Naive thymus-derived CD8-positive, alpha-beta T cell (primary cell): ENCODE measurements around the gene RBM4B. TPM values are rescaled to one million over a fixed set of nuclear protein-coding genes. Genes with fewer than 3 reads are reported as not detected.

Source experiments
- polyA plus RNA-seq, 3 donors: library from polyadenylated mRNA; unstranded; fragments of 300-500 nt; fragmentation: Illumina TruSeq; gene quantifications; one replicate each; pipeline ENCODE4 v1.2.3, GENCODE V29; 2021
- total RNA-seq, 8 experiments: library from RNA in 2 of 8; stranded (reverse) in 2 of 8; gene quantifications; one replicate each; pipeline ENCODE4 v1.2.3 and lab custom pipeline; 2021 to 2026

Gene RBM4B
- total and polyA plus RNA-seq, 5 experiments from 2014 or later = 7.7 to 26.0 (median 12.3) TPM

Other genes with a start within 250 kb of the RBM4B start
- 10 to 100 TPM; 24.8 to 24.9 TPM for gene MRPL11, start 239.0 kb downstream of the RBM4B start, total RNA-seq
- gene MRPL11, start 239.0 kb downstream of the RBM4B start, polyA plus RNA-seq = 10 to 100 TPM; 86.9 to 98.2 (median 87.9) TPM
- 10 to 100 TPM; 15.0 to 16.3 TPM for gene PELI3, start 211.0 kb downstream of the RBM4B start, total RNA-seq
- gene PELI3, start 211.0 kb downstream of the RBM4B start, polyA plus RNA-seq = 1 to 10 TPM; 2.7 to 4.1 (median 3.4) TPM
- gene DPP3, start 197.5 kb downstream of the RBM4B start, total RNA-seq = 10 to 100 TPM; 20.0 to 23.7 TPM
- gene DPP3, start 197.5 kb downstream of the RBM4B start, polyA plus RNA-seq = 10 to 100 TPM; 20.0 to 25.4 (median 20.5) TPM
- 10 to 100 TPM; 31.7 to 32.8 TPM for gene BBS1, start 167.3 kb downstream of the RBM4B start, total RNA-seq
- 10 to 100 TPM in 2 of 3 donors, 1 to 10 TPM in 1; 9.4 to 11.9 (median 11.2) TPM for gene BBS1, start 167.3 kb downstream of the RBM4B start, polyA plus RNA-seq
- gene ZDHHC24, start 131.8 kb downstream of the RBM4B start, total RNA-seq = 10 to 100 TPM; 26.3 to 29.3 TPM
- 10 to 100 TPM in 2 of 3 donors, 1 to 10 TPM in 1; 9.6 to 14.1 (median 10.5) TPM for gene ZDHHC24, start 131.8 kb downstream of the RBM4B start, polyA plus RNA-seq
- under 1 TPM in 1 of 2 experiments, not detected in 1; 0.27 TPM for gene ACTN3, start 131.0 kb downstream of the RBM4B start, total RNA-seq
- under 1 TPM in 1 of 3 donors, not detected in 2; 0.08 TPM for gene ACTN3, start 131.0 kb downstream of the RBM4B start, polyA plus RNA-seq
- gene CTSF, start 109.3 kb downstream of the RBM4B start, total RNA-seq = 10 to 100 TPM; 53.9 to 58.4 TPM
- 10 to 100 TPM; 25.1 to 40.9 (median 25.4) TPM for gene CTSF, start 109.3 kb downstream of the RBM4B start, polyA plus RNA-seq
- gene CCDC87, start 84.8 kb downstream of the RBM4B start, total RNA-seq = under 1 TPM in 1 of 2 experiments, not detected in 1; 0.16 TPM
- not detected for gene CCDC87, start 84.8 kb downstream of the RBM4B start, polyA plus RNA-seq
- 10 to 100 TPM; 57.2 to 59.1 TPM for gene CCS, start 84.7 kb downstream of the RBM4B start, total RNA-seq
- gene CCS, start 84.7 kb downstream of the RBM4B start, polyA plus RNA-seq = 10 to 100 TPM; 39.2 to 53.4 (median 46.6) TPM
- 100 to 1,000 TPM; 182 to 194 TPM for gene RBM14, start 61.3 kb downstream of the RBM4B start, total RNA-seq
- gene RBM14, start 61.3 kb downstream of the RBM4B start, polyA plus RNA-seq = 10 to 100 TPM; 70.2 to 91.8 (median 83.3) TPM
- 100 to 1,000 TPM; 213 to 232 TPM for gene RBM4, start 39.2 kb downstream of the RBM4B start, total RNA-seq
- 100 to 1,000 TPM; 250 to 283 (median 262) TPM for gene RBM4, start 39.2 kb downstream of the RBM4B start, polyA plus RNA-seq
- gene SPTBN2, start 51.3 kb upstream of the RBM4B start, total RNA-seq = under 1 TPM; 0.47 to 0.62 TPM
- gene SPTBN2, start 51.3 kb upstream of the RBM4B start, polyA plus RNA-seq = under 1 TPM in 1 of 3 donors, not detected in 2; 0.04 TPM
- 10 to 100 TPM; 32.2 to 32.9 TPM for gene RCE1, start 165.6 kb upstream of the RBM4B start, total RNA-seq
- gene RCE1, start 165.6 kb upstream of the RBM4B start, polyA plus RNA-seq = 10 to 100 TPM; 18.1 to 27.1 (median 18.4) TPM
- 1 to 10 TPM; 1.2 to 1.3 TPM for gene LRFN4, start 179.2 kb upstream of the RBM4B start, total RNA-seq
- under 1 TPM in 2 of 3 donors, not detected in 1; 0.09 to 0.12 TPM for gene LRFN4, start 179.2 kb upstream of the RBM4B start, polyA plus RNA-seq